CD14-positive monocyte (primary cell): ENCODE results near the gene PLXDC2. TPM values are rescaled to one million over a fixed set of nuclear protein-coding genes. Genes with fewer than 3 reads are reported as not detected.

Experiments used
- DNase-seq, 3 donors: peaks; one replicate each; pipeline ENCODE4 v3.0.0-alpha.2; 2011 to 2022
- H2AFZ ChIP-seq: 2 replicates; pipeline ENCODE4 v1.6.0; 2012; ENCODE audit warnings: mild to moderate bottlenecking, low read depth, low read length, inconsistent platforms; ENCODE audit not compliant: insufficient read depth, poor library complexity, severe bottlenecking
- H3K27ac ChIP-seq, 2 donors: 1 replicate in 1 of 2; 2 replicates in 1 of 2; pipeline ENCODE4 v1.5.1; 2012 to 2013; ENCODE audit warnings: low read length in 2 of 2, control low read depth in 1 of 2, inconsistent platforms in 1 of 2, low read depth in 1 of 2, mild to moderate bottlenecking in 1 of 2
- H3K27me3 ChIP-seq, 2 donors: one replicate each; pipeline versions ENCODE4 v1.6.0 to v1.6.1; 2011 to 2013; ENCODE audit warnings: low read length in 2 of 2; ENCODE audit not compliant: control insufficient read depth in 2 of 2, insufficient read depth in 2 of 2
- H3K36me3 ChIP-seq, 2 donors: replicated peaks in 1 of 2; 1 replicate in 1 of 2; 2 replicates in 1 of 2; pipeline versions ENCODE4 v1.5.1 to v1.6.1; 2012 to 2013; ENCODE audit warnings: low read length in 2 of 2, control low read depth in 1 of 2, inconsistent platforms in 1 of 2, mild to moderate bottlenecking in 1 of 2; ENCODE audit not compliant: insufficient read depth in 2 of 2, control insufficient read depth in 1 of 2
- H3K4me1 ChIP-seq, 2 donors: 1 replicate in 1 of 2; 2 replicates in 1 of 2; pipeline versions ENCODE4 v1.5.1 to v1.6.1; 2012 to 2013; ENCODE audit warnings: low read length in 2 of 2, control low read depth in 1 of 2, inconsistent platforms in 1 of 2, mild to moderate bottlenecking in 1 of 2, moderate library complexity in 1 of 2; ENCODE audit not compliant: insufficient read depth in 2 of 2, control insufficient read depth in 1 of 2
- H3K4me2 ChIP-seq: replicated peaks from 2 replicates; pipeline ENCODE3; 2012; ENCODE audit warnings: low read length, moderate library complexity, mild to moderate bottlenecking; ENCODE audit not compliant: poor library complexity, severe bottlenecking; ENCODE audit errors: extremely low read depth
- H3K4me3 ChIP-seq, 3 experiments: fragments of 200-600 bp in 1 of 3; sonication (generic) in 1 of 3; replicated peaks in 1 of 3; 1 replicate in 2 of 3; 2 replicates in 1 of 3; pipeline ENCODE4 v1.5.1; 2011 to 2013; ENCODE audit warnings: low read length in 3 of 3, mild to moderate bottlenecking in 3 of 3, control low read depth in 2 of 3, low read depth in 2 of 3, inconsistent platforms in 1 of 3, moderate library complexity in 1 of 3
- H3K79me2 ChIP-seq: 2 replicates; pipeline ENCODE4 v1.6.0; 2012; ENCODE audit warnings: mild to moderate bottlenecking, control low read depth, inconsistent platforms, low read length, moderate library complexity; ENCODE audit not compliant: insufficient read depth
- H3K9ac ChIP-seq: 2 replicates; pipeline ENCODE4 v1.6.0; 2017; ENCODE audit warnings: low read length, mild to moderate bottlenecking; ENCODE audit not compliant: insufficient read depth, poor library complexity, severe bottlenecking
- H3K9me3 ChIP-seq, 2 donors: replicated peaks in 1 of 2; 1 replicate in 1 of 2; 2 replicates in 1 of 2; pipeline versions ENCODE4 v1.5.1 to v1.6.1; 2012 to 2013; ENCODE audit warnings: low read length in 2 of 2, control low read depth in 1 of 2; ENCODE audit not compliant: control insufficient read depth in 1 of 2, insufficient read depth in 1 of 2
- H4K20me1 ChIP-seq: 2 replicates; pipeline ENCODE4 v1.6.0; 2012; ENCODE audit warnings: mild to moderate bottlenecking, low read length, control low read depth, moderate library complexity; ENCODE audit not compliant: insufficient read depth
- H3K27ac Mint-ChIP-seq, 7 donors: one replicate each; pipeline ENCODE4 v1.8.0; 2020; ENCODE audit warnings: mild to moderate bottlenecking in 7 of 7, mixed read lengths in 7 of 7, moderate library complexity in 6 of 7, inconsistent platforms in 2 of 7
- H3K27me3 Mint-ChIP-seq, 3 donors: one replicate each; pipeline ENCODE4 v1.8.0; 2021 to 2022; ENCODE audit warnings: low read depth in 3 of 3, mild to moderate bottlenecking in 3 of 3, mixed read lengths in 3 of 3, moderate library complexity in 3 of 3, inconsistent platforms in 1 of 3
- H3K36me3 Mint-ChIP-seq, 2 donors: one replicate each; pipeline ENCODE4 v1.8.0; 2020; ENCODE audit warnings: mixed read lengths in 2 of 2, inconsistent platforms in 1 of 2, mild to moderate bottlenecking in 1 of 2
- H3K4me1 Mint-ChIP-seq: one replicate; pipeline ENCODE4 v1.8.0; 2020; ENCODE audit warnings: mild to moderate bottlenecking, mixed read lengths
- H3K4me3 Mint-ChIP-seq, 2 donors: one replicate each; pipeline ENCODE4 v1.8.0; 2020; ENCODE audit warnings: mild to moderate bottlenecking in 2 of 2, mixed read lengths in 2 of 2, moderate library complexity in 1 of 2
- H3K9me3 Mint-ChIP-seq, 7 donors: one replicate each; pipeline ENCODE4 v1.8.0; 2020 to 2022; ENCODE audit warnings: mixed read lengths in 7 of 7, mild to moderate bottlenecking in 6 of 7, moderate library complexity in 6 of 7, inconsistent platforms in 2 of 7
- CTCF ChIP-seq: fragments of 200-600 bp; IDR thresholded peaks from one replicate; pipeline ENCODE4 v1.8.0; 2022; ENCODE audit warnings: antibody characterized with exemption, mild to moderate bottlenecking
- whole genome bisulfite sequencing: methylation state at CpG from one replicate; pipeline ENCODE4 v1.1.5; 2013; ENCODE audit warnings: missing lambda C conversion rate; ENCODE audit not compliant: insufficient coverage; 5-methylcytosine and 5-hydroxymethylcytosine counted together
- intact Hi-C, 2 donors: fragments of 100-400 bp; cut with micrococcal nuclease; formaldehyde crosslinking; loops; one replicate each; pipeline versions ENCODE4 v1.15.0 to v1.15.1; 2023
- polyA plus RNA-seq, 3 donors: library from polyadenylated mRNA; depleted of rRNA in 1 of 3; unstranded in 2 of 3; stranded (reverse) in 1 of 3; fragments of 300-500 nt in 2 of 3; fragments of >200 nt in 1 of 3; fragmentation: Illumina TruSeq in 2 of 3; gene quantifications; 1 replicate in 2 of 3; 2 replicates in 1 of 3; pipeline ENCODE4 v1.2.3, GENCODE V29; 2012 to 2021

Gene PLXDC2
- polyA plus RNA-seq, 3 donors: 37.5 to 128 (median 93.6) TPM

DNA sequence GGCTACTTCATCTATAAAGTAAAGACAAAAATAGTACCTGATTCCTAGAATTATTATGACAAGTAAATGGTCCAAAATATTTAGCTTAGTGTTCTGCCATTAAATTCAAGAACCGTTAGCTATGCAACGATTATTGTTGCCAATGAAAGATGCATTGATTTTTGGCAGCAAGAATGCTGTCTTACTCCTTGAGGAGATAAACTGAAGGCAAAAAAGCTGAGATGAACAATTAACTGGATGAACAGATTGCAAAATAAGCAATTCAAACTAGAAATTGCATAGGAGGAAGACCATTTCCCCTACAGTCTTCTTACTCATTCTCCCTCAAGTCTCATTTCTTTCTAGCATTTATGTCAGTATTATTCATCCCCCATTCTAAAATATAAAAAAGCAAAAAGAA, 484.5 kb downstream of the PLXDC2 start:
- H3K27me3 Mint-ChIP-seq: peaks cover 0 to under 1% (median 0%) of the 10 kb centered on the region in 3 donors
- no CpG with 5 or more reads among the region's 2 CpGs for WGBS

DNA sequence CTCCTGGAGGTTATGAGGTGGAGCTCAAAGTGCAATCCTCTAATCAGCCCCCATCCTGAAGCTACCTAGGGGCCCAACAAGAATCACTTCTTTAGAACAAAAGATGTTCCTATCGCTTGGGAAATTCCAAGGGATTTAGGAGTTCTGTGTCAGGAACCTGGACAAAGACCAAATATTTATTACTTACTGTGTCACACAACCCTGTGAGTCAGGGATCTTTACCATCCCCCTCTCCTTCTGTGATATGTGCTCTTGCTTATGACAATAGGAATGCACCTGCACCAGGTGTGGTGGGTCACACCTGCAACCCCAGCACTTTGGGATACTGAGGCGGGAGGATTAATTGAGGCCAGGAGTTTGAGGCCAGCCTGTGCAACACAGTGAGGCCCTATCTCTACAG, 485.8 kb downstream of the PLXDC2 start:
- H3K27ac Mint-ChIP-seq: no peak overlapping the region

More for the DNA sequence above, 484.5 kb downstream of the PLXDC2 start:
- peaks cover 18 to 46% (median 24%) of the 10 kb centered on the region in 7 donors for H3K9me3 Mint-ChIP-seq
- H3K27ac ChIP-seq: no peak overlapping the region
- peaks cover 0 to 2% of the 10 kb centered on the region in 2 donors for H3K36me3 Mint-ChIP-seq
- no peaks in the 10 kb centered on the region for H3K36me3 ChIP-seq
- H3K4me1 Mint-ChIP-seq: no peaks in the 10 kb centered on the region
- H3K27me3 ChIP-seq: no peaks in the 10 kb centered on the region
- intact Hi-C loops: no loop called here
- H3K4me2 ChIP-seq: no peak overlapping the region
- H3K27ac Mint-ChIP-seq: no peak overlapping the region
- no peak overlapping the region for H3K4me3 Mint-ChIP-seq
- no peak overlapping the region for H2AFZ ChIP-seq
- H3K4me1 ChIP-seq: no peaks in the 10 kb centered on the region
- H3K79me2 ChIP-seq: no peaks in the 10 kb centered on the region
- no peak for TF ChIP-seq CTCF
- H3K9ac ChIP-seq: no peak overlapping the region
- H3K9me3 ChIP-seq: peaks cover 7 to 11% of the 10 kb centered on the region in 2 donors
- no peak overlapping the region for H3K4me3 ChIP-seq
- no peaks in the 10 kb centered on the region for H4K20me1 ChIP-seq
- no peak for DNase-seq

More for the DNA sequence above, 485.8 kb downstream of the PLXDC2 start:
- Mint-ChIP-seq H3K36me3 (peaks cover 0 to 2% of the 10 kb centered on the region in 2 donors), H3K4me3 (no peak overlapping the region), H3K27me3 (peaks cover 0 to 2% (median 0%) of the 10 kb centered on the region in 3 donors), H3K4me1 (no peaks in the 10 kb centered on the region), H3K9me3 (peaks cover 11 to 34% (median 16%) of the 10 kb centered on the region in 7 donors)
- DNase-seq: no peak
- H3K36me3 ChIP-seq: no peaks in the 10 kb centered on the region
- intact Hi-C loops: no loop called here
- H4K20me1 ChIP-seq: no peaks in the 10 kb centered on the region
- no peaks in the 10 kb centered on the region for H3K79me2 ChIP-seq
- H3K27ac ChIP-seq: no peak overlapping the region
- no peak overlapping the region for H3K9ac ChIP-seq
- no peak overlapping the region for H2AFZ ChIP-seq
- H3K9me3 ChIP-seq: peaks cover 6 to 8% of the 10 kb centered on the region in 2 donors
- no peak overlapping the region for H3K4me3 ChIP-seq
- TF ChIP-seq CTCF: no peak
- WGBS: no CpG with 5 or more reads among the region's 2 CpGs
- no peaks in the 10 kb centered on the region for H3K4me1 ChIP-seq
- no peaks in the 10 kb centered on the region for H3K27me3 ChIP-seq
- H3K4me2 ChIP-seq: no peak overlapping the region
